ENCODE measurements around the gene DNAJB2.
"Not testable (repeated sequence)": the region's sequence is repeated elsewhere in the genome, so short reads cannot be mapped to it uniquely, and the experiment has no call there.

DNAJB2 gene

GRCh38 chr2:219306047-219306446, 26.9 kb downstream of the DNAJB2 start:
- no peak for DNase-seq

- peak; percentile 70 for DNase-seq
Measured at GRCh38 chr2:219308142-219309101, 29.3 kb downstream of the DNAJB2 start.

- DNase-seq: no peak
Measured at GRCh38 chr2:219309278-219309677, 30.1 kb downstream of the DNAJB2 start, which contains the start of gene PTPRN. Gene PTPRN, minus strand, starts transcription at chr2:219309401. Its CDS starts 69 bp downstream, at chr2:219309332.

- not testable (repeated sequence) for DNase-seq
Measured at GRCh38 chr2:219312683-219313263, 33.6 kb downstream of the DNAJB2 start.

GRCh38 chr2:219314804-219315468, 35.8 kb downstream of the DNAJB2 start:
- no peak for DNase-seq

- no peak for DNase-seq
Measured at GRCh38 chr2:219323434-219323833, 44.3 kb downstream of the DNAJB2 start.

- no peak for DNase-seq
Measured at GRCh38 chr2:219325136-219325535, 46.0 kb downstream of the DNAJB2 start.

- no peak for DNase-seq
Measured at GRCh38 chr2:219325657-219326315, 46.6 kb downstream of the DNAJB2 start.

- DNase-seq: no peak
Measured at GRCh38 chr2:219327719-219328118, 48.6 kb downstream of the DNAJB2 start.

GRCh38 chr2:219331560-219332213, 52.5 kb downstream of the DNAJB2 start:
- DNase-seq: peak; percentile 16

GRCh38 chr2:219332542-219332941, 53.4 kb downstream of the DNAJB2 start, which contains the start of gene RESP18:
Gene RESP18, minus strand, starts transcription at chr2:219332744.
- DNase-seq: no peak

GRCh38 chr2:219334076-219334475, 54.9 kb downstream of the DNAJB2 start:
- no peak for DNase-seq

- DNase-seq: no peak
Measured at GRCh38 chr2:219335373-219335786, 56.2 kb downstream of the DNAJB2 start.
